Cortex of kidney (tissue), 1 donor: ENCODE data around the gene ESAM.
"Not testable (repeated sequence)": the region's sequence is repeated elsewhere in the genome, so short reads cannot be mapped to it uniquely, and the experiment has no call there.

ENCODE experiments used
- DNase-seq: peaks from one replicate; lab custom pipeline; 2025; lab: John Stamatoyannopoulos, UW

Gene ESAM

DNA sequence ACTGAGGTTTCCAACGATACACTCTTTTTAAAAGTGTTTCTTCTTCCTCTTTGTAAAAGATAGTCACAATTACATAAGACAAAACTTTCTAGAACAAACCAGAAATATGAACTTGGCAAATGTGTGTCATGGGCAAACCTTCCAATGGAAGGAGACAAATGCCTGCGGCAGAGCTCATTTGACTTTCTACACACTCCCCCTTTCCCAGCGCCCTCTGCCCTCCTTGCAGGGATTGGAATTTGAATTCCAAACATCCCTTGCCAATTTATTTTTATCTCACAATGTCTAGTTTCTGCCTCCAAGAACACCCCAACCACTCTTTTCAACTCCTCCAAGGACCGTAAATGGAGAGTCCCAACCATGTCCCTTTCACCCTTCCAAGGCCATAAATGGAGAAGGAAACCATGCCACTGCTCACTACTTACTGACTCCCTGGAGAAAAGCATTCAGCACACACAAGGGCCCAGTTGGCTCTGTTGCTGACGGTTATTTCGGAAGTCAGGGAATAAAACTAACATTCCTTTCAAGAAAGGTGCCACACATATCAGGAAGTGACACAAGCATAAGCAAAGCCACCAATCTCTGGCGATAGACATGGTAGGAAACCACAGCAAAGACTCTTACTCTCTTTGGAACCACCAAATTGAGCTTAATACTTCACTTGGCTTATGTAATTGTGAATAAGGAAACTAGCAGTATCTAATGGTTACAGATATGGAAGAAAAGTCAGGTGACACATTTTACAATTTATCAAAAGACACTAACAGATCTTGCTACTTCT, 15.0 kb upstream of the ESAM start:
- DNase-seq, result no peak

DNA sequence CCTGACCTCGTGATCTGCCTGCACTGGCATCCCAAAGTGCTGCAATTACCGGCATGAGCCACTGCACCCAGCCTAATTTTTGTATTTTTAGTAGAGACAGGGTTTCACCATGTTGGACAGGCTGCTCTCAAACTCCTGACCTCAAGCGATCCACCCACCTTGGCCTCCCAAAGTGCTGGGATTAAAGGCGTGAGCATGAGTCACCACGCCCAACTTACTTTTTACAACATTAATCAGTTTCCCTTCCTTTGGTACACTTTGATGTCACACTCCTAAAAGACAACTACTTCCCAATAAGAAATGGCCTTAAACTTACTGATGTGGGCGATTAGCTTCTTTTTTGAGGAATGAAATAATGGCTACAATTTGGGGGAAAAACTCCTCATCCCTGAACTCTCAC, 8.9 kb upstream of the ESAM start:
- not testable (repeated sequence) for DNase-seq

- DNase-seq, result no peak
Measured at GRCh38 chr11:124769806-124770774, 8.0 kb upstream of the ESAM start.

DNA sequence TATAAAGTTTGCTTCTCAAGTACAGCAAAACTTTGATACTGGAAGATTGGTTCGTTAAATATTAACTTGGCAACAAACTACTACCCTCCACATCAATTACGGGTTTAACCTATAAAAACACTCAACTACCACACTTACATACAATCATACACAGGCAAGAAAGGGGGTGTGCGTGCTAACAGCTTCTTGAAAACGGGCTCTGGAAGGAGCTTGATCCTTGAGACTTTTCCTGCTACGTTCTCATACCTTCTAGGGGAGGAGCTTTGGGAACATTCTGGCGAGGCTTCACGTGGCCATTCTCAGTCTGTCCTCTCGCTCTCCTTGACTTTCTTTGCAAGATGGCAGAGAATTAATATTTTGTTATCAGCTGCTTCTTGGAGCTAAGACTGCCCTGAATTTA, 6.8 kb upstream of the ESAM start:
- no peak for DNase-seq

GRCh38 chr11:124766156-124766555, 4.1 kb upstream of the ESAM start:
- DNase-seq, result no peak

- DNase-seq, result no peak
Measured at GRCh38 chr11:124763156-124763947, 1.3 kb upstream of the ESAM start.

DNA sequence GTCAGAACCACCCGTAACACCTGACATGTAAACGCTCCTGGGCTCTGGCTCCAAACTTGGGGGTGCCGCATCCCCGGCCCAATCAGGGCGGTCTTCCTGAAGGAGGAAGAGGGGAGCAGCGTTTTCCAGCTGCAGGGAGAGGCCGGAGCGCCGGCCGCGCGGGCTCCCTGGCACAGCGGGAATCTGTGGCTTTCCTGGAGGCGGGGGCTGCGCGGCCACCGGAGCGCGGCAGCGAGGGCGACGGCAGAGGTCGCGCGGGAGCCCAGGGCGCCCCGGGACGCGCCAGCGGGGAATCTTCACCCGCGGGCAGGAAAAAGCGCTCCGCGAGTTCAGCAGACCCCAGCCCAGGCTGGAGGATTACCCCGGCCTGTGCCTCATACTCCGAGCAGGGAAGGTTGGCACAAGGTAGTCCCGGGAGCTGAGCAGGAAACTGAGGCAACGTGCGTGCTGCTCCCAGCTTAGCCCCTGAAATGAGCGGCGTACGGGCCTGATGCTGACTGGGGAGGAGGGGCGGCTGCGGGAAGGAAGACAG, 600 bp upstream of the ESAM start:
- no peak for DNase-seq

DNA sequence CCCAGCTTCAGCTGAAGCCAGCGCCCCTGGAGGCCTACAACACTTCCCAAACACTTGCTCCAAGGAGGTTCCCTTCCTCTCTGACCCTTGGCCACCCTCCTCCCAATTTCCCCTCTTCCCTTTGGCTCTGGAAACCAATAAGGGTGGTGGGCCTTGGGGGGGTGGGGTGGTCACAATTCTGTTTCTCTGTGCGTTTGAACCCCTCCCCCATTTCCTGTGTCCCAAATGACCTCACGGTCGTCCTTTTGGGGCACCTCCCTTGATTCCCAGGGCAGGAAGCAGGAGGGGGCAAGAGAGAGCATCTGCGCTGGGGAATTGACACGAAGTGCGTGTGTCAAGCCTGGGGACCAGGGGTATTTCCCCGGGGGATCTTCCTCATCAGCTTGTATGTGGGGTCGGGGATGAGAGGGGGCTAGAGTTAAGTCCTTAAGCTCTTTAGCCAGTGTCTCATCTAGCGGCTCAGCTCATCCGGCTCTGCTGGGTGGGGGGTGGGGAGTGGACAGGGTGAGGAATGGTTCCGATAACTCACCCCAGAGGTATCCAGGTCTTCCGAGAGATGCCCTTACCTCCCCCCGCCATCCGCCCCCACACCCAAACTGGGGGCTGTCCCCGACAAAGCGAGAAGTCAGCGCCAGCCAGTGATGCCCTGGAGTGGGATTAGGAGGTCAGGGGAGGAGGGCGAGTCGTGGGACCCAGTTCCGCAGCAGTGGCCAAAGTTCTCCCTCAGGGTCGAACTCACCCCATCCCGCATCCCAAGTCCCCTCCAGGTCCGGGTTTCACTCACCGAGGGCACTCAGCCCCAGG, 587 bp downstream of the ESAM start:
- DNase-seq, result no peak

DNA sequence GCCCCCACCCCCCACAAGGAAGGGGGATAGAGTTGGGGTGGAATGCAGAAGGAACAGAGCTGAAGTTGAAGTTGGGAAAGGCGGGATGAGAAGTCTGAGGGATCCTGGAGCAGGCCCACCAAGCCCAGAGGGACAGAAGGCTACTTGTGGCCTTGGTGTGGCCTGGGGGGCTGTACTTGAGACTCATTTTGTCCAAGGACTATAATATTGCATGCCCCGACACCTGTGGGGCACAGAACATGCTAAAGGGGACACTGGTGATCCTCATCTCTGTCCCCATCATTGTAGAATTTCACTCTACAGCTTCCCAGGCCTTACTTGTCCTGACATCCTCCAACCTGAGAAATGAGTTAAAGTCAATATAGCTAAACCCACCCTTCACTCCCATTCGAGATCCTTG, 1.3 kb downstream of the ESAM start:
- no peak for DNase-seq

GRCh38 chr11:124760205-124760652, 1.9 kb downstream of the ESAM start:
- no peak for DNase-seq

- DNase-seq, result no peak
Measured at GRCh38 chr11:124759266-124760204, 2.6 kb downstream of the ESAM start.

DNA sequence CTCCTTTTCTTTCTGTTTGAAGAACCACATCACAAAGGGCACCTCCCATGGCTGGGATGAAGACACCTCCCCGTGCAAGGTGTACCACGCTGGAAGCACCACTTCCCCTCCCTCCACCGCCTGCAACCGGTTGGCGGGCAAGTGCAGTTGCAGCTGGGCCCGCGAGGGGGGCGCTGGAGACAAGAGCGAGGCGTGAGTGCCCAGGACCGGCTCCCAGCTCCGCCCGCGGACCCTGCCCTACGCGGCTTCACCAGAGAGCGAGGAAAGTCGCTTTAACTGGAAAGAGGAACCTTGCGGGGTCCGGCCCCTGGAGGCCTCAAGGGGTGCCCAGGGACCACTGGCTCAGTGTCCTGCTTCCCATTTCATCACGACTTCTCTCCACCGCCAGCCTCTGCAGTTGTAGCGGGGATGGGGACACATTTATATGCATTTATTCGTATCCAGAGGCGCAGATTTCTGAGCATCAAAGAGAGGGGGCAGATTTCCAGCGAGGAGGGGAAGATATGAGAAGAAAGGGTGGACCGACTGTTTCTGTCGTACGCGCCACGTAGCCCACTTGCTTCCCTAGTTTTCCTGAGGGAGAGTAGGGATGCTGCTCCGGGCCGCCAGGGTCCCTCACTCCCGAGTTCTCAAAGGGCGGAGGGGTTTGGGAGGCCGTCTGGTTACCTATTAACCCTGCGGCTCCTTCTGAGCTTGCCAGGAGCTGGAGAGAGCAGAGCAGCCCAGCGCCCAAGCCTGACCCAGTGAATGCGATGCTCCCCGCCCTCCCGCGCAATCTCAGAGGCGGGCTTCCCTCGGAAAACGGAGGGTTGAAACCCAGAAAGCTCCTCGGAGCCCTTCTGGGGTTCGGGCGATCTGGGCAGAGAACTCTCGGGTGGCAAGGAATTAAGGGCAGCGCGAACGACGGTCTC, 3.5 kb downstream of the ESAM start:
- peak; percentile 27 for DNase-seq

GRCh38 chr11:124757320-124757719, 4.8 kb downstream of the ESAM start:
- no peak for DNase-seq

- no peak for DNase-seq
Measured at GRCh38 chr11:124756753-124757227, 5.3 kb downstream of the ESAM start.

GRCh38 chr11:124756033-124756752, 5.9 kb downstream of the ESAM start:
- no peak for DNase-seq

DNA sequence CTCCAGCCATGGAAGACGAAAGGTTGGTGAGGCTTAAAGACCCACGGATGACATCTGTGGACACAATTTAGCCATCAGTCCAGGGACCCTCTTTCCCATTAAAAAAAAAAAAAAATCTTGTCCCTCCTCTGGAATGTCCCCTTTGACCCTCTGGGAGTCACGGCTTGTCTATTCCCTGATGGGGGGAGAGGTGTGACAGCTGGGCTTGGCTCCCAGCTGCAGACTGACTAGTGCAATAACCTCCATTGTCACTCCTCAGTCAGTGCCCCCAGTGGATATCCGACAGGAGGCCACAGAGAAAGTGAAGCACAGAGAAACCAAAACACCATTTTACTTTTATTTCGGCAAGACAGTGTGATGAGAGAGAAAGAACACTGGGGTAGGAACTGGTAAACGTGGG, 7.4 kb downstream of the ESAM start:
- no peak for DNase-seq

GRCh38 chr11:124754309-124754708, 7.8 kb downstream of the ESAM start:
- DNase-seq, result no peak

DNA sequence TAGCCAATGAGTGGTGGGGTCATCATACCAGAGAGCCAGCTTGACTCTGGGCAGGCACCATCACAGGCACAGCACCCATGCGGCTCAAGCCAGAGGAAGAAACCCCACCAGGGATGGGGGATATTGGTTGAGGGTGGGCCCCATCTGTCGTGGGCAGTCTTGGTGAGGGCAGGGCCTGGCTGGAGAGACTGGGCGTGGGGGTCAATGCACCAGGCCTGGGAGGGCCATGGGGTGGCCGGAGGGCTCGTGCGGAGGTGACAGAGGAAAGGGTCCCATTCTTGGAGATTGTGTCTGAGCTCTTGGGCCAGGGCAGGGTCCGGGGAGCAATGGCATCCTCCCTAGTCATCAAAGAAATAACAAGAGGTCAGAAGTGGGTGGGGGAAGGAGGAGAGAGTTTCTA, 8.5 kb downstream of the ESAM start:
- no peak for DNase-seq
